ENCODE results near the gene SH2D4B. TPM values are rescaled to one million over a fixed set of nuclear protein-coding genes. Genes with fewer than 3 reads are reported as not detected.

SH2D4B gene
- polyA plus RNA-seq, 1 experiment = not detected

DNA sequence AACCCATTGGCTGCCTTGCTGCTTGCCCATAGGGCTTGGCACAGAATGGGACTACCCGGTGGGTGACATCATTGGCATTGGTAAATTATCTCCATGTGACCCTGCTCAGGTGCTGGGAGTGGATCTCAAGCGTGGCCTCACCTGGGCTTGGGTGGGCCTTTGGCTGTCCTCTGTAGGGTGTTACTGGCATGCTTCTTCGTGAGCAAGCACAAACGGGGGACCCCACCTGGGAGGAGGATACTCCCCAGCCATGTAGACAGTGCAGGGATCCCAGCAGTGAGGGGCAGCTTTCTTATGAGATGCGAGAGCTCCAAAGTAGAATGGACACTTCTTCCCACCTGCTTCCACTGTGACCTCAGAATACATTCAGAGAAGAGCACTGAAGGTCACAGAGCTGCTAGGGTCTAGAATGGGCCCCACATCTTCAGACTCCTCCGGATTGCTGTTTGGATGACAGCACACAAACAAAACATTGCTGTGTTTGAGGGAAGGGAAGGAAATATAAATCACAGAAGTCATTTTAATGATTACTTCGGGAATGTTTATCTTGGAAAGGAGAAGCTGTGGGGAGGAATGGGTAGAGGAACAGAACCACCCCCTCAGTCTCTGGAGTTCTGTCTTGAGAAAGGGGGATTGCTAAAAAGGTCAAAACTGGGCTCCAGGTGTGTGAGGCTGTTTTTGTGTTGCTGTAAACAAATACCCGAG is 75.9 kb downstream of the SH2D4B start:
- ChIA-PET CTCF (interaction anchor here (1.2 kb wide), 1 partner anchor 49 kb away, joined by 3 read pairs; no protein-coding TSS in a partner anchor), POLR2A (no interaction called here)
- no peak overlapping the region for H3K27ac ChIP-seq (ENCODE audit: low read depth, low read length)
- H3K4me3 ChIP-seq (ENCODE audit: low read depth, low read length) = no peak overlapping the region
- DNase-seq (ENCODE audit: low read depth, low spot score) = no peak
- no peaks in the 10 kb centered on the region for H3K9me3 ChIP-seq (ENCODE audit: control insufficient read depth, insufficient read depth, low read length)
- TF ChIP-seq, protein P1, sequence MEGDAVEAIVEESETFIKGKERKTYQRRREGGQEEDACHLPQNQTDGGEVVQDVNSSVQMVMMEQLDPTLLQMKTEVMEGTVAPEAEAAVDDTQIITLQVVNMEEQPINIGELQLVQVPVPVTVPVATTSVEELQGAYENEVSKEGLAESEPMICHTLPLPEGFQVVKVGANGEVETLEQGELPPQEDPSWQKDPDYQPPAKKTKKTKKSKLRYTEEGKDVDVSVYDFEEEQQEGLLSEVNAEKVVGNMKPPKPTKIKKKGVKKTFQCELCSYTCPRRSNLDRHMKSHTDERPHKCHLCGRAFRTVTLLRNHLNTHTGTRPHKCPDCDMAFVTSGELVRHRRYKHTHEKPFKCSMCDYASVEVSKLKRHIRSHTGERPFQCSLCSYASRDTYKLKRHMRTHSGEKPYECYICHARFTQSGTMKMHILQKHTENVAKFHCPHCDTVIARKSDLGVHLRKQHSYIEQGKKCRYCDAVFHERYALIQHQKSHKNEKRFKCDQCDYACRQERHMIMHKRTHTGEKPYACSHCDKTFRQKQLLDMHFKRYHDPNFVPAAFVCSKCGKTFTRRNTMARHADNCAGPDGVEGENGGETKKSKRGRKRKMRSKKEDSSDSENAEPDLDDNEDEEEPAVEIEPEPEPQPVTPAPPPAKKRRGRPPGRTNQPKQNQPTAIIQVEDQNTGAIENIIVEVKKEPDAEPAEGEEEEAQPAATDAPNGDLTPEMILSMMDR (IDR thresholded peaks at IDR 0.05; ENCODE audit: low read depth, low read length) = no peak
- no peaks in the 10 kb centered on the region for H3K27me3 ChIP-seq (ENCODE audit: control insufficient read depth, insufficient read depth, low read length)

DNA sequence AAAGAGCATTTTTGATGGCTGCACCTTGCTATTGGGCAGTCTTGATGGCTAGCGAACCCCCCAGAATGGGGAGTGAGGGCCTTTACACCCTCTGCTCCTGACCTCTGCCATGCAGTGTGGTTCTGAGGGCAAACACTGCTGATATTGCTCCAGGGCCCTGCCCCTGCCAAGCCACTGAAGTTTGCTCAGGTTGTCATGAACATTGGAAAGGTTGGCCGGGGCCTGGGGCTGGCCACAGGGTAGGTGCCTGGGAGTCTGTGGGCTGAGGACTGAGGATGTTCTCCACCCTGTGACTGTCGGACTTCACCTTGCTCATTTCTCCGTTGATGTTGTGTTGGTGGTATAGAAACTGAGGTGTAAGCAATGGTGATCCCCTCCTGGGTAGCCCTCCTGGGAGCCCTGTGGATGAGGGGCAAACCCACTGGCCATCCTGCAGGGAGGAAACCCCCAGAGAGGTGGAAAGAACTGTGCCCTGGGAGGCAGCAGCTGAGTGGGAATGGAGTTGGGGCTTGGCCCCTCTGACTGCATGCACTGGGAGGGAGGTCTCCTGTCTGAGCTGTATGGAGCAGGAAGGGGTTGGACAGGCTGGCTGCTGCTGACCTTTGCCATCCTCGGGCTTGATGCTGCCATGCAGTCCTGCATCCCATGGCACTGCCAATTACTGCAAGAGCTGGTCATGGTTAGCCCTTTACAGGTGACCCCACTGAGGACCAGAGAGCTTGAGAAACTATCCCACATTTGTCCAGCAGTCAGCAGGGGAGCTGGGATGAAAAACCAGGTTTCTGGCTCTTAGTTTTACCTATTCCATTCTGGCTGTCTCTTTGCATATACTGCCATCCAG is 77.1 kb downstream of the SH2D4B start:
- no peak for DNase-seq (ENCODE audit: low read depth, low spot score)
- Histone ChIP-seq H3K27ac (ENCODE audit: low read depth, low read length) (no peak overlapping the region), H3K4me3 (ENCODE audit: low read depth, low read length) (no peak overlapping the region), H3K9me3 (ENCODE audit: control insufficient read depth, insufficient read depth, low read length) (no peaks in the 10 kb centered on the region), H3K27me3 (ENCODE audit: control insufficient read depth, insufficient read depth, low read length) (no peaks in the 10 kb centered on the region)
- TF ChIP-seq, protein P1 (IDR thresholded peaks at IDR 0.05; ENCODE audit: low read depth, low read length) = no peak
- CTCF ChIA-PET = interaction anchor here (1.0 kb wide), 1 partner anchor 19 kb away, joined by 3 read pairs; no protein-coding TSS in a partner anchor
- POLR2A ChIA-PET = no interaction called here

DNA sequence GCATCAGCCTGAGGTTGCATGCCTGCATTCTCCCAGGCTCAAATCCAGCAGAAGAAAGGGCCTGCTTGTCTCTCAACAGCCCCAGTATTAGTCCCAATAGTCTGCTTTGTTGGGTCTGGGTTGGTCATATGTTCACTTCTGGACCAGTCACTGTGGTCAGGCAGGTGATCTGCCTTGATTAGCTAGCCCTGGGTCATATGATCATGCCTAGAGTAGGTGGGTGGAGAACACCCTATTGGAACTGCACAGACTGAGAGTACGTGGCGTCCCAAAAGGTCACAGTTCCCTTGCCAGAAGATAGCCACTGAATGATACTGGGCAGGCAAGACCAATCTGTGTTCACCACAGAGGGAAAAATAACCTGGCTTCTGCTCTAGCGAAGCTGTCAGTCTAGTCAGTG is 80.1 kb downstream of the SH2D4B start:
- CTCF ChIA-PET = interaction anchor here (2.1 kb wide), 1 partner anchor 45 kb away, joined by 6 read pairs; no protein-coding TSS in a partner anchor
- no peak for DNase-seq (ENCODE audit: low read depth, low spot score)

DNA sequence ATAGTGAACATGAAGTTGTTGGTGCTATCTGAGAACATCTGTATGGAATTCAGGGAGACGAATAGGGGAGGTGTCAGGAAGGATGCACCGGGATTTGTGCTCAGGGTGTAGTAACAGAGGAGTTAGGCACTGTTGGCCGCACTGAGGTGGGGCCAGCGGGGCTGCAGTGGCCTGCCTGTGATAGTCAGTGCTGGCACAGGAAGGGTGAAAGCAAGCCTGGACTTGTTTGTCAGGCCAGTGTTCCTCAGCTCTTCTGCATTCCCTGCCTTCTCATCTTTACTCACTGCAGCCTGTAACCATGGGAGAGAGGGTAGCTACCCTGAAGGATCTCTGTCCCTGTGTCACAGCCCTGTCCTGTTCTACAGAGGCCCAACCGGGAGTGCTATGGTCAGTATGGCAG is 81.3 kb downstream of the SH2D4B start:
- H3K4me3 ChIP-seq (ENCODE audit: low read depth, low read length) = no peak overlapping the region
- no peaks in the 10 kb centered on the region for H3K27me3 ChIP-seq (ENCODE audit: control insufficient read depth, insufficient read depth, low read length)
- TF ChIP-seq, protein P1 (IDR thresholded peaks at IDR 0.05; ENCODE audit: low read depth, low read length) = no peak
- no peak for DNase-seq (ENCODE audit: low read depth, low spot score)
- no peaks in the 10 kb centered on the region for H3K9me3 ChIP-seq (ENCODE audit: control insufficient read depth, insufficient read depth, low read length)
- ChIA-PET CTCF (interaction anchor here (2.1 kb wide), 1 partner anchor 44 kb away, joined by 6 read pairs; no protein-coding TSS in a partner anchor), POLR2A (no interaction called here)
- no peak overlapping the region for H3K27ac ChIP-seq (ENCODE audit: low read depth, low read length)

More for the DNA sequence above, 80.1 kb downstream of the SH2D4B start:
- Histone ChIP-seq H3K27me3 (ENCODE audit: control insufficient read depth, insufficient read depth, low read length) (no peaks in the 10 kb centered on the region), H3K27ac (ENCODE audit: low read depth, low read length) (no peak overlapping the region), H3K4me3 (ENCODE audit: low read depth, low read length) (no peak overlapping the region), H3K9me3 (ENCODE audit: control insufficient read depth, insufficient read depth, low read length) (no peaks in the 10 kb centered on the region)
- TF ChIP-seq, protein P1 (IDR thresholded peaks at IDR 0.05; ENCODE audit: low read depth, low read length) = no peak
- POLR2A ChIA-PET = no interaction called here

DNA sequence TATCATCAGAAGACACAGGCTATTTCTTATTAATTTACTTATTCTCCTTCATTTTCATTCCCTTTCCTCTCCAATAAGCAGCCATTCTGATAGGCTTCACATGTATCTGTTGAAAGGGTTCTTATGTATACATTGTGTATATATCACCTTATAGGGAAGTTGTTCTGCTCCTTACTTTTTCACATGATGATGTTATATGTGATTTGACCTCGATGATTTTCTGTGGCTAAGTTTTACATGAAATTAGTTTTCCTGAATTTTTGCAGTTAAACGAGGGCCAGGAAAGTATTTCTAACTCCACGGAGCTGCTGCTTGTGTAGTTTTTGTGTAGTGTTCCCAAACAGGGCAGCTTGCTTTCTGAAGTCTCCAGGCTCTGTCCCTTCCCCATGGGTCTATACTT is 84.5 kb downstream of the SH2D4B start:
- CTCF ChIA-PET = no interaction called here

More for the DNA sequence above, 84.5 kb downstream of the SH2D4B start:
- POLR2A ChIA-PET = no interaction called here
- H3K9me3 ChIP-seq (ENCODE audit: control insufficient read depth, insufficient read depth, low read length) = no peaks in the 10 kb centered on the region
- no peaks in the 10 kb centered on the region for H3K27me3 ChIP-seq (ENCODE audit: control insufficient read depth, insufficient read depth, low read length)
- no peak overlapping the region for H3K27ac ChIP-seq (ENCODE audit: low read depth, low read length)
- no peak for DNase-seq (ENCODE audit: low read depth, low spot score)
- TF ChIP-seq, protein P1 (IDR thresholded peaks at IDR 0.05; ENCODE audit: low read depth, low read length) = no peak
- H3K4me3 ChIP-seq (ENCODE audit: low read depth, low read length) = no peak overlapping the region
